Stomach smooth muscle (tissue), 2 donors: ENCODE results near the gene CDK14.
"Not testable (repeated sequence)": the region's sequence is repeated elsewhere in the genome, so short reads cannot be mapped to it uniquely, and the experiment has no call there.

Experiments
- H3K27ac ChIP-seq: one replicate; pipeline ENCODE4 v1.7.0; 2013; ENCODE audit warnings: mild to moderate bottlenecking, low read length, inconsistent platforms
- H3K27me3 ChIP-seq, 2 donors: one replicate each; pipeline ENCODE4 v1.7.0; 2013; ENCODE audit warnings: low read length in 2 of 2; ENCODE audit not compliant: insufficient read depth in 2 of 2, control insufficient read depth in 1 of 2
- H3K36me3 ChIP-seq, 2 donors: one replicate each; pipeline ENCODE4 v1.7.0; 2013; ENCODE audit warnings: low read length in 2 of 2; ENCODE audit not compliant: control insufficient read depth in 2 of 2, insufficient read depth in 2 of 2
- H3K4me1 ChIP-seq: one replicate; pipeline ENCODE4 v1.7.0; 2013; ENCODE audit warnings: low read length; ENCODE audit not compliant: control insufficient read depth, insufficient read depth
- H3K4me3 ChIP-seq, 2 donors: one replicate each; pipeline ENCODE4 v1.7.0; 2013; ENCODE audit warnings: low read length in 2 of 2
- H3K9ac ChIP-seq, 2 donors: one replicate each; pipeline ENCODE4 v1.7.0; 2013; ENCODE audit warnings: low read length in 2 of 2, mild to moderate bottlenecking in 1 of 2
- H3K9me3 ChIP-seq, 2 donors: one replicate each; pipeline ENCODE4 v1.7.0; 2013; ENCODE audit warnings: low read length in 2 of 2; ENCODE audit not compliant: control insufficient read depth in 2 of 2
- donor health status: healthy.
- donor health status: Pancreatic carcinoma.

CDK14 gene

DNA sequence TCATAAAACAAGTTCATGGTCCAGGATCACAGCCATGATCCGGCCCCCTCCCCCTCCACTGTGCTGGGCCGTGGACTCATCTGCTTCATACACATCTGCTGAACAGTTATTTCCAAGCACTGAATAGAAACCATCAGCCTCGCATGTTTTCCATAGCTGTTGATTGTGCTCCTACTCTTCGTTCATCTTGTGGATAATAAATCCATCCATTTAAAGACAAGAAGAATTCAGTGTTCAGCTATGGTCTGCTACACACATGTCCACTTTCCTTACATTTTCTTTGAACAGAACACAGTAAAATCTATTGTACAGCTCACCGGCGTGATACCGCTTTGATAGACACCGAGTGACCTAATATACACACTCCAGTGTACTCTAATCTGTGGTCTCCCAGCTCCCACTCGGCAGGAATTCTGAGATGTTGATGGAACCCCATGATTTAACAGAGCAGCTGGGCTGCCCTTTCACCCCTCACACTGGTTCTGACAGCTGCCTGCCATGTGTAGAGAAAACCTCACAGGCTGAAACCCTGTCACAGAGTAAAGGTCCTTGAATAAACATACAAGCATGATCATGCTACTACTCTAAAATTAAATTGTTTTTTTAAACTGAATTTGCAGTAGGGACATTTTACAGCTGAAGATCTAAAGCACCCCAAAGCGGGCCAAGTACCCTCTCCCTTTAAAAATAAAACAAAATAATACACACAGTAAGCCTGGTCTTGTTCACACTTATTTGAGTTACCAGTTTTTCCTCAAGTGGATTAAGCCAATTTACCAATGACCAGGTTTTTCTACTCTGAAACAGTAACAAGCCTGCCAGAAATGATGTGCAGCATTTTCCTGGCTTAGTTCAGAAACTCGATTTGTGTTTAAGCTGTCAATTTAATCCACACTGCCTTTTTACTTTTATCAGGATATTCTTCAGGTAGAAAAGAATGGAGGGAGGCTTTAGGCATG lies 573.0 kb downstream of the CDK14 start:
- no peaks in the 10 kb centered on the region for H3K36me3 ChIP-seq
- H3K9me3 ChIP-seq: no peaks in the 10 kb centered on the region
- no peak overlapping the region for H3K4me3 ChIP-seq
- H3K27ac ChIP-seq: no peak overlapping the region
- H3K9ac ChIP-seq: no peak overlapping the region
- no peaks in the 10 kb centered on the region for H3K27me3 ChIP-seq
- no peaks in the 10 kb centered on the region for H3K4me1 ChIP-seq

DNA sequence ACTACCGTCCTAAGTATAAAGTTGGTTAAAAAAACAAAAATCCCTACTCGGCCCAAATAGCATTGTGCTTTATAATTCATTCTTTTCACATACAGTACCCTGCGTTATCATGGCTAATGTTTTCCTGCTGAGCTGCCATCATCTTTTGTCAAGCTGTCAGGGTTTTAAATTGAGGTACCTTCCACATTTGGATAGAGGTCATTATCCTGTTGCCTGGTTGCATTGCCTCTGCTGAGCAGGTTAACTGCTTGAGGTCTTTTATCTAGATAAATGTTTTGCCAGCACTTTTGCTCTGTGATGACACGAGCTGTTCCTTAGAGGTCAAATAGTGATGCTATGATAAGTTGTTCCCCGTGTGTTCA lies 573.7 kb downstream of the CDK14 start:
- no peaks in the 10 kb centered on the region for H3K36me3 ChIP-seq
- H3K4me1 ChIP-seq: no peaks in the 10 kb centered on the region
- no peaks in the 10 kb centered on the region for H3K9me3 ChIP-seq
- no peak overlapping the region for H3K27ac ChIP-seq
- no peaks in the 10 kb centered on the region for H3K27me3 ChIP-seq
- no peak overlapping the region for H3K4me3 ChIP-seq
- H3K9ac ChIP-seq: no peak overlapping the region

DNA sequence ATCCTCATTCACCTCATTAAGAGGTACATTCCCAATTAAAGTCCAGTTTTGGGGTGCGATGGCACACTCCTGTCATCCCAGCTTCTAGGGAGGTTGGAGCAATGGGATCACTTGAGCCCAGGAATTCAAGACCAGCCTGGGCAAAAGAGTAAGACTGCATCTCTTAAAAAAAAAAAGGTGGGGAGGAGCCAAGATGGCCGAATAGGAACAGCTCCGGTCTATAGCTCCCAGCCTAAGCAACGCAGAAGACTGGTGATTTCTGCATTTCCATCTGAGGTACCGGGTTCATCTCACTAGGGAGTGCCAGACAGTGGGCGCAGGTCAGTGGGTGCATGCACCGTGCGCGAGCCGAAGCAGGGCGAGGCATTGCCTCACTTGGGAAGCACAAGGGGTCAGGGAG lies 577.1 kb downstream of the CDK14 start:
- not testable (repeated sequence) for H3K4me3 ChIP-seq, H3K4me1 ChIP-seq, H3K27me3 ChIP-seq, H3K9me3 ChIP-seq, H3K27ac ChIP-seq, H3K9ac ChIP-seq, H3K36me3 ChIP-seq

DNA sequence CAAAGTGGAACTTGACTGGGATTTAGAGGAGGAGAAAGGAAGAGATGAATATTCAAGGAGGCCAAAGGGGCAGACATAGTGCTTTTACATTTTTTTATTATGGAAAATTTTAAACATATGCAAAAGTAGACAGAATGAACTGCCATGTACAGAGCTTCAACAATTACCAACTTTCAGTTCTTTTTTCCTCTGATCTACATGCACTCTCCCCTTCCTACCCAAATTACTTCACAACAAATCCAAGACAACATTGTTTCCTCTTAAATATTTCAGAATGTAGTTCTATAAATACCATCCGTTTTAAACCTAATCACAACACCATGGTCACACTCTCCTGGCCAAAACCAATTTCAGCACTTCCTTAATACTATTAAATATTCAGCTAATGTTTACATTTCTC lies 584.6 kb downstream of the CDK14 start:
- H3K27me3 ChIP-seq: no peaks in the 10 kb centered on the region
- no peak overlapping the region for H3K27ac ChIP-seq
- no peak overlapping the region for H3K4me3 ChIP-seq
- no peaks in the 10 kb centered on the region for H3K4me1 ChIP-seq
- no peaks in the 10 kb centered on the region for H3K9me3 ChIP-seq
- H3K9ac ChIP-seq: no peak overlapping the region
- H3K36me3 ChIP-seq: no peaks in the 10 kb centered on the region

DNA sequence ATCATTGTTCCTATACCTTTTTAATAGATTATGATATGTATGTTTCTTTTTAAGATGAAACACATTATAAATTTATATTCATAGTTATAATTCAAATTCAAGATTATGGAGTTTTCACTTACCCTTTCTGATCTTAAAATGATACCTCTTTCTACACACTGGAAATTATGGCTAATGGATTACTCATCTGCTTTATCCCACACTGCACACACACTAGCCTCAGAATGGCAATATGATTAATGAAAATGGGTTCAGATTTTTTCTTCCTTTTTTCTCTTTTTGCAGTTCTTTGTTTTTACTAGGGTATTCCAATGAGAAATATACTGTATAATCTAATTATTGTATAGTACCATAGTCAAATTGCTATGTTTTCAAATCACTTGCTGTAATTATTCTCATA lies 585.8 kb downstream of the CDK14 start:
- H3K4me1 ChIP-seq: no peaks in the 10 kb centered on the region
- H3K9ac ChIP-seq: no peak overlapping the region
- no peaks in the 10 kb centered on the region for H3K27me3 ChIP-seq
- no peak overlapping the region for H3K27ac ChIP-seq
- no peaks in the 10 kb centered on the region for H3K9me3 ChIP-seq
- no peaks in the 10 kb centered on the region for H3K36me3 ChIP-seq
- H3K4me3 ChIP-seq: no peak overlapping the region

DNA sequence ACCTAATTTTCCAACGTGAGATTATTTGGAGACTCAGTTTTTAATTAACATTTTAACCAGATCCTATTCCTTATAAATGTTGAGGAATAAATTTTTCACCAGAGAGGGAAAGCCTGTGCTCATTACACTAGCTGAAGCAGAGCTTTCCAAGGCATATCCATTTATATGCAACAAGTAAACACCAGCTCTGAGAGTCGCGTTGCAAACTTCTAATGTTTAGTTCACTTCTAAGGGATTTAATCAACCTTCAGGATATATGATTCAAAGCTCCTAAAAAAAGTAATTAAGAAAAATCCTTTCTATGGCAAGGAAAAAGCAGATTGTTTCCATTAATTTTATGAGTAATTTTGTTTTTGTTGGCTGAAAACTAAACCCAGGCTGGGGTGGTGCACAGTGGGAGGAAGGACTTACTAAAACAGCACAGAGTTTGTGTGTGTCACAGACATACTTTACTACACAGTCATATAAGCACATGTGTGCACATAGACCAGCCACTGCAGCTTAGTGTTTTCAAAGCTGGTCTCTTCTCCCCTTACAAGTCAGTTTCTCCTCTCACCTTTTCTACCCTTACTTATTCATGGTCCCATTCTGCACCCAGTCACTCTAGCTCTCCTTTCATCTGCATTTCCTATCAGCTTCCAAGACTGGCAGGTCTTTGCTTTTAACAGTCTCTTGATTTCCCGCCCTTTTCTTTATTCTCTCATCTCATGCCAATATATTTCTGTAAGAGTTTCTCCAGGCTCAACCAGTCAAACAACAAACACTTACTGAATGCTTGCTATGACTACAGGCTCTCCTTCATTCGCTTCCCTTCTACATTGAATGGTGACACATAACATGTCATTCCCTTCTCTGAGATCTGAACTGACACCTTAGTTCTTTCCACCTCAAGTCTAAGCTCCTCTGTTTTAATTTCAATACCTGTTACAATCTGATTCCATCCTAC lies 587.0 kb downstream of the CDK14 start:
- no peak overlapping the region for H3K27ac ChIP-seq
- H3K9me3 ChIP-seq: no peaks in the 10 kb centered on the region
- no peak overlapping the region for H3K4me3 ChIP-seq
- no peaks in the 10 kb centered on the region for H3K36me3 ChIP-seq
- H3K9ac ChIP-seq: no peak overlapping the region
- no peaks in the 10 kb centered on the region for H3K27me3 ChIP-seq
- H3K4me1 ChIP-seq: no peaks in the 10 kb centered on the region

DNA sequence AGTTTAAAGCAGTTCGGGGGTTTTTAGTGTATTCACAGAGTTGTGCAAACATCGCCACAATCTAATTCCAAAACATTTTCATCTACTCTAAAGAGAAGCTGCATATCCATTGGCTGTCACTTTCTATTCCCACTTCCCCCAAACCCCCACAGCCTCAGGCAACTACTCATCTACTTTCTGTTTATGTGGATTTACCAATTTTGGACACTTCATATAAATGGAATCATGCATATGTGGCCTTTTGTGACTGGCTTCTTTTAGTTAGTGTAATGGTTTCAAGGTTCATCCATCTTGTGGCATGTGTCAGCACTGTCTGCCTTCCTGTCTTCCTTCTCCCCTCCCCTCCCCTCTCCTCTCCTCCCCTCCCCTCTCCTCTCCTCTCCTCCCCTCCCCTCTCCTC lies 589.6 kb downstream of the CDK14 start:
- no peaks in the 10 kb centered on the region for H3K4me1 ChIP-seq
- no peaks in the 10 kb centered on the region for H3K36me3 ChIP-seq
- H3K27ac ChIP-seq: no peak overlapping the region
- H3K27me3 ChIP-seq: no peaks in the 10 kb centered on the region
- H3K9me3 ChIP-seq: no peaks in the 10 kb centered on the region
- H3K4me3 ChIP-seq: no peak overlapping the region
- no peak overlapping the region for H3K9ac ChIP-seq

DNA sequence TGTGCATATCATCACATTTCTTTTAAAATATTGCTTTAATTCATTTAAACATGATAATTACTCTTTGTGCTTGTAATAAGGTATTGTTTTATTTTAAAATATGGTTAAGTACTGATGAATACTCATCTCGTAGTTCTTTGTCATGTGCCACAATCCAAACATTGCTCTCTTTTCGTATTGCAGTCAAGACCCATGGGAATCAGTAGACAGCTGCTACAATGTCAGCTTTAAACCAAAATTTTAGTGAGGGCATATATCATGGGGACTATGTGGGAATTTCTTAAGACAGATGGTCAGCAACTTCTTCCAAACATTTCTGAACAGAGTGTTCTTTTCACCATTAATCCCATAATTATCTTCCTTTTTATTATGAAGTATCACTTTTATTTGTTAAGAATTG lies 590.9 kb downstream of the CDK14 start:
- Histone ChIP-seq H3K4me3 (no peak overlapping the region), H3K9me3 (no peaks in the 10 kb centered on the region), H3K9ac (no peak overlapping the region), H3K36me3 (no peaks in the 10 kb centered on the region), H3K27me3 (no peaks in the 10 kb centered on the region), H3K4me1 (no peaks in the 10 kb centered on the region), H3K27ac (no peak overlapping the region)

DNA sequence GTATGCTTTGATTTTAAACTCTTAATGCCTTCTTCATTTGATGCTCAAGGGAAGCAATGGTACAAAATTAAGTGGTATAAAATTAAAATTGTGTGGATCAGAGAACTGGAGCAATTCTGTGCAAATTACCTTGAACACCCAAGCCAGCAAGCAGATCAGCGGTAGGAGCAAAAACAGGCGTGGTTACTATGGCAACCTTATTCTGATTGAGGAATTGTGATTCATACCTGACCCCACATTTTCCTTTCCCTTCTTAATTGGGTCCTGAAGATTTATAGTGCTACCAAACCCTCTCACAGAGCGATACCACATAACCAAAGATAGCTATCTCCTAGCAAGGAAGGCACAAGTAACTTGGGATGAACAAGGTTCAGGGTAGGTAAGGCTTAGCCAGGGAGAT lies 595.6 kb downstream of the CDK14 start:
- no peak overlapping the region for H3K27ac ChIP-seq

DNA sequence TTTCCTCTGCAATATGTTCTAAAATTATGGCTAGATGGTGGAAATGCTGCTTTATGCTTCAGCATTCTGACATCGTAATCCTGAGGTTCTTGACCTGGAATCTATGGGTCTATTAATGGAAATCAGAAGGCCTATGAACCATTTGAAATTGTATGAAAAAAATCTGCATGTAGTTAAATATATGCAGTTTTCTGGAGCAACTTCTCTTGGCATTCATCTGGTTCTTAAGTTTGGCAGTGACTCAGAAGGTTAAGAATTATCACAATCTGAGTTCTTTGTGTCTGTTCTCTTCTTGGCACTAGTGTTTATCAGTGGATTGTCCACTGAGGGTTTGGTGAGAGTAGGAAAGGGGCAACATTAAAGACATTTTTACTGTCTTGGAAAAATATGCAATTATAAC lies 597.0 kb downstream of the CDK14 start:
- Histone ChIP-seq H3K36me3 (no peaks in the 10 kb centered on the region), H3K4me1 (no peaks in the 10 kb centered on the region), H3K4me3 (no peak overlapping the region), H3K9ac (no peak overlapping the region), H3K27me3 (no peaks in the 10 kb centered on the region), H3K27ac (no peak overlapping the region), H3K9me3 (no peaks in the 10 kb centered on the region)

More for the DNA sequence above, 595.6 kb downstream of the CDK14 start:
- Histone ChIP-seq H3K4me1 (no peaks in the 10 kb centered on the region), H3K9me3 (no peaks in the 10 kb centered on the region), H3K4me3 (no peak overlapping the region), H3K36me3 (no peaks in the 10 kb centered on the region), H3K9ac (no peak overlapping the region), H3K27me3 (no peaks in the 10 kb centered on the region)
